GM19467 (cell line): ENCODE data around the gene RPL39.
"Not testable (repeated sequence)": the region's sequence is repeated elsewhere in the genome, so short reads cannot be mapped to it uniquely, and the experiment has no call there.

Source experiments
- ATAC-seq: cut with Tn5 transposase; IDR thresholded peaks from one replicate; pipeline ENCODE4 v1.9.1; 2021; ENCODE audit warnings: mild to moderate bottlenecking, moderate library complexity; ENCODE audit not compliant: unreplicated experiment

Gene RPL39

DNA sequence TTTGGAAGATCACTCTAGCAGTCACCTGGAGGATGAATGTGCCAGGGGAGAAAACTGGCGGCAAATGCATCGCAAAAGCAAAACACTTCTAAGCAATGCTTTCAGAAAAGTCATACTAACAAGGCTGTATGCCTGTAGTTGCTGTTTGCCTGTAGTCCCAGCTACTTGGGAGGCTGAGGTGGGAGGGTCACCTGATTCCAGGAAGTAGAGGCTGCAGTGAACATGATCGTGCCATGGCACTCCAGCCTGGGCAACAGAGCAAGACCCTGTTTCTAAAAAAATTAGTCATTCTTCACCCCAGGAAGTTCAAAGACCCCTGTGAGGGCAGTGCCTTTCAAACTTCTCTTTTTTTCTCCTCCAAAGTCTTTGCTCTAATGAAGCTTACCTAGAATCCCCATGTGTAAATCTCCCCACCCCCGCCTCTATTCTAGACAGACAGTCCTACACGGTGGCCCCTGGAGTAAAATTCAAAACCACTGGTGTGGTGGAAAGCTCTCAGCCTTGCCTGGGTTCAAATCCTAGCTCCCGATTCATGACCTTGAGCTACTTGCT lies 27.5 kb downstream of the RPL39 start:
- no peak for ATAC-seq

DNA sequence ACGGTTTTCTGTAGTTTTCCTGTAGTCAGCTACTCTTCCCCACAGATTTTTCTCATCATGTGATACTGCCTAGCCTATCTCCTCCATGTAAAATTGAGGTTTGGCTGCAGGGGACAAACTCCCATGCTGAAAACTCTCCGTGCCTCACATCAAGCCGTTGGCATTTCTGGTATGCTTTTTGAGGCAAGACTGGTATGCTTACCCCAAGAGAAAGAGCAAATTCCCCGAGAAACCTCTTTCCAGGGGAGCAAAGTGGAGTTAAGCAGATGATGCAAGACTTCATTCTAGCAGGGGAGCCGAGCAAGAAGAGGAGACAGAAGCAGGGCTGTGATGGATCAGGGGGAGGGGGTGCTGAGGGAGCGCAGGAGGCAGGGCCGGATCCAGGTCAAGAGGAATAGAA lies 28.2 kb downstream of the RPL39 start:
- ATAC-seq, result no peak

DNA sequence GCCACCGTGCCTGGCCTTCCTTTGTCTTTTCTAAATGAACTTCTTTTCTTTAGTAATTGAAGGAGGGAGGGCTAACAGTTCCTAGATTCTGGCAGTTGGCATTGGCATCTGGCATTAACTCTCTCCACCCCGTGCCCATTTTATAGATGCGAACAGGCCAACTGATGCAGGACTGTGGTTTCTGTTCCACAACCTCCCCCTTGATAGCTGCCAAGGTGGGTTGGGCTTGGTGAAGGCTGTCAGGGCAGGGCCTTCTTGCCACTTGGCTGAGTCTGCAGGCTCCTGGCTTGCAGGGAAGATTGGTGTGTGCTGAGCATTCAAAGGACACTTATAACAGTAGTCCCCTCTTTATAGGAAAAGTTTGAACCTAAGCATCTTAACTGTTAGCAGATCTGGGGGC lies 28.7 kb downstream of the RPL39 start:
- ATAC-seq, result no peak

DNA sequence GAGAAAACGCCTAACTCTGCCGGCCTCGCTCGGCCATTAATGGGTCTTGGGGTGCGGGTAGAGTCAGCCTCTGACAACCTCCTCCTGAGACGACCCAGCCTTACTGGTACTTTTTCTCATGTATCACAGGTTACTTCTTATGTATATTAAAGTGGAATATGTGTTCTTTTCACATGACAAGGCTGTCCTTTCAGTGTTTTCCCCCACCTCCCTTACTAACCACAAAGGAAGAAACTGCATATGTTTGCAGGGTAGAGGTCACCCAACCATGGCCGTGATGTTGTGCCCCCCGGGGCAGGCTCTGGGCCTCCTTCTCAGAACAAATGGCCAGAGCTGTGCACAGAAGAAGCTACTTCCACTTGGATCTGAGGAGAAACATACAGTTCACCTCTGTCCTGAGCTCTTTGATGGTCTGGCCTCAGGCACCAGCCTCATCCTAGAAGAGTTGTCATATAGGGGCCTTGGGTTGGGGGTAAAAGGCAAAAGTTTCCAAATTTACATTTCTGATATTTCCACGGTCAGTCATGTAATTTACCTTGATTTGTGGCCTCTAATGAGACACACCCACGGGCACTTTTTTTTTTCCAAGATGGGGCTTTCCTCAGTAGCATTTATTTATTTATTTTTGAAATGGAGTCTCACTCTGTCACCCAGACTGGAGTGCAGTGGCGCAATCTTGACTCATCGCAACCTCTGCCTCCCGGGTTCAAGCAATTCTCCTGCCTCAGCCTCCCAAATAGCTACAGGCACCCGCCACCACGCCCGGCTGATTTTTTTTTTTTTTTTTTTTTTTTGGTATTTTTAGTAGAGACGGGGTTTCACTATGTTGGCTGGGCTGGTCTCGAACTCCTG lies 31.2 kb downstream of the RPL39 start:
- no peak for ATAC-seq

- no peak for ATAC-seq
Observed at GRCh38 chrX:119759248-119759766, 32.1 kb downstream of the RPL39 start.

DNA sequence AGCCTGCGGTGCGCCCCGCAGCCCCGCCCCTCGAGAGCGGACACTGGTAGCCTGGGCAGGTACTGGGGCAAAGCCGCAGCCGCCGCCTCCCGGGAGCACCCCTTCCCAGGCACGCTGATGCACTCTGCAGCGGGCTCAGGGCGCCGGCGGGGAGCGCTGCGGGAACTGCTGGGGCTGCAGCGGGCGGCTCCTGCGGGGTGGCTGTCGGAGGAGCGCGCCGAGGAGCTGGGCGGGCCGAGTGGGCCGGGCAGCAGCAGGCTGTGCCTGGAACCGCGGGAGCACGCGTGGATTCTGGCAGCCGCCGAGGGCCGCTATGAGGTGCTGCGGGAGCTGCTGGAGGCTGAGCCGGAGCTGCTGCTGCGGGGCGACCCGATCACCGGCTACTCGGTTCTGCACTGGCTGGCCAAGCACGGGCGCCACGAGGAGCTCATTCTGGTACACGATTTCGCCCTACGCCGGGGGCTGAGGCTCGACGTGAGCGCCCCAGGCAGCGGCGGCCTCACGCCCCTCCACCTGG lies 32.6 kb downstream of the RPL39 start:
- ATAC-seq, result no peak

DNA sequence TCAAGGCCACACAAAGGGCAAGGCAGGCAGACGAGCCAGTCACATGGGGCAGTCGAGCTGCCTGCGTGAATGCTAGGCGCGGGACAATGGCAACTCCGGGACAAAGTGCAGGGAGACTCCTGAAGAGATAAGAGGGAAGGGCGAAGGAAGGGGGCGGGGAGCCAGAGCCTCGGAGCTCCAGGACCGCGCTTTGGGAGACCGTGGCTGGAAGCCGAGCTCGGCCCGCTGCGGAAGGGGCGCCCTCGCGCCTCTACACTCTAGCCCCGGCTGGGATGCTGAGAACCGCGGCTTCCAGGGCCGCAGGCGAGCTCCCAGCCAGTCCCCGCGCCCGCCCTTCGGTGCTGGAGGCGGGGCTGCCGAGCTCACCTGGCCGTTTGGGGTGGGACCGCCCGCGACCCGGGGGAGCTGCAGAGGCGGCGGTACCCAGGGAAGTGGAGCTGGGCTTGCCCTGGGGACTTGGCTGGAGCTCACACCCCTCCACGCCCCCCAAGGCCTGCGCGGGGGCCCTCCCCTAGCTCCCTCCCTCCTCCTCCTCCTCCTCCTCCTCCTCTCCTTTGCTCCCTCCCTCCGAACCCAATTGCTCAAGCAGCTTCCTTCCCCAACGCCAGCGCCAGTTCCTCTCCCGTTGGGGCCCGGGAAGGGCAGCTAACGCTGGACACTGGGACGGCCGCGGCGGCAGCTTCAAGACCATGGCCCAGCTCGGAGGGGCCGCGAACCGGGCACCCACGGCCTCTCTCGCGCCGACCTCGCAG lies 33.3 kb downstream of the RPL39 start, which contains the start of gene SOWAHD:
Gene SOWAHD (plus strand): TSS at position 610 of the 752 bp plus-strand sequence. CDS start 80 bp downstream, at position 690.
- ATAC-seq, result no peak

DNA sequence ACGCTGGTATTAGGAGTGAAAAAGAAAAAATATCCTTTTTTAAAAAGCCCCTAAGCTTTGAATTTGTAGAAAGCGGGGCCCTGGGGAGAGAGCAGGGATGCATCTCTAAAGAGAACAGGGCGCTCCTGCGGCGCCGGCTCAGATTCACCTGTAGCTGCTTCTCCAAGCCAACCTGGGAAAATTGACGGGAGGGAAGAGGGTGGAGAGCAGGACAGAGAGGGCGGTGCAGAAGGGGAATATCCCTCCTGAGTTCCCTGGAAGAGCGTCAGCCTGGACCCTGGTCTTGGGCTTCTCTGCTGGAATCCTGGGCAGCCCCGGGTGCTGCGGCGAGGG lies 33.8 kb downstream of the RPL39 start:
- no peak for ATAC-seq

DNA sequence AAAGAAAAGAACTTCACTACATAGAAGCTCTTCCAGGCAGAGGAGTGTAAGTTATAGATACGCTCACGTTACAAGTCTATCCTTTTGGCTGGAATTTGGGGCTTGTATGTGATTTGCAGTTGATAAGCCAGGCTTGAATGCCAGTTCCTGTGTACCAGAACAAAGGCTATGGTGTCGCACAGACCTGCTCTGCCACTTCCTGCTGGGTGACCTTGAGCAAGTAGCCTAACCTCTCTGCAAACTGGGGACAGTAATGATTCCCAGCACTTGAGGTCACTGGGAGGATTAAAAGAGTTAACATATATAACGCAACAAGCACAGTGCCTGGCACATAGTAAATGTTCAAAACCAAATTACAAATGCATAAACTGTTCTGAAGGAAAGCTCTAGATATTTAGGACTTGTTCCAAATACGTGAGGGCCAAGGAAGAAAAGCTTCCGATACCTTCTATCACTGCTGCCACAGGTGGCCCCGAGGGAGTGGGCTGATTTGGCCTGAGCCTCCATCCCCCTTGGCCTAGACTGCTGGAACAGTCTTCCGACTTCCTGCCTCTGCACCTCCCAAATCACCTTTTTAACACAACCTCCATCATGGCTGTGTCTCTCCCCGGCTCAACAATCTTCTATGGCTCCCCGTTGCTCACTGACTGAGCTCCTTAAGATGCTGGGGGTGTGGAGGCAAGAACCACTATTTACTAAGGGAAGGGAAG lies 34.3 kb downstream of the RPL39 start:
- ATAC-seq, result no peak

DNA sequence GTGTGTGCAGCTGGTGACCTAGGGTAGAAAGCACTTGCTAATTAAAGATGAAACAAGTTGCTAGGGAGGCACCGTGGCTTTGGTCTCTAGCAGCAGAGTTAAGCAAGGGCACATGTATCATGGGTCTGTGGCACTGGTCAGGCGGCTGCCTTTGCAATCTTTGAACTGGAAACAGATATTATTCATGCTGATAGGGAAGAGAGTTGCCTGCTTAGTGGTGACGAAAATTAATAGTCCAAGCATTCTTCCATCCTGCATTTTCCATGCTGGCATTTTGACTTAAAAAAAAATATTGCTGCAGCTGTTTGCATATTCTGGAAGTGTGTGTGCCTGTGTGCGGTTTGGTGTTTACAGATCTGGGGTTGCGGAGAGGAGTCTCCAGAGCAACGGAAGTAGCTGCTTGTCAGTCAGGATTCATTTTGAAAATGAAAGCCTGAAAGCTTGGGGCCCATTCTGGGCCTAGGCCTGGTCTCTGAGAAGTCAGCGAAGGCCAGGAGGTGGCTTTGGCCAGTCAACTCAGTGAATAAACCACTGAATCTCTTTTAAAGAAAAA lies 35.4 kb downstream of the RPL39 start:
- ATAC-seq, result peak; percentile 74

- ATAC-seq, result no peak
Observed at GRCh38 chrX:119753639-119754257, 37.7 kb downstream of the RPL39 start.

- no peak for ATAC-seq
Observed at GRCh38 chrX:119753001-119753400, 38.4 kb downstream of the RPL39 start.

DNA sequence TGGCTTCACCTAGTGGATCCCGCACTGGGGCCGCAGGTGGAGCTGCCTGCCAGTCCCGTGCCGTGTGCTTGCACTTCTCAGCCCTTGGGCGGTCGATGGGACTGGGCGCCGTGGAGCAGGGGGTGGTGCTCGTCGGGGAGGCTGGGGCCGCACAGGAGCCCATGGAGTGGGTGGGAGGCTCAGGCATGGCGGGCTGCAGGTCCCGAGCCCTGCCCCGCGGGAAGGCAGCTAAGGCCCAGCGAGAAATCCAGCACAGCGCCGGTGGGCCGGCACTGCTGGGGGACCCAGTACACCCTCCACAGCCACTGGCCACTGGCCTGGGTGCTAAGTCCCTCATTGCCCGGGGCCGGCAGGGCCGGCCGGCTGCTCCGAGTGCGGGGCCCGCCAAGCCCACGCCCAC lies 40.7 kb downstream of the RPL39 start:
- ATAC-seq, result not testable (repeated sequence)

DNA sequence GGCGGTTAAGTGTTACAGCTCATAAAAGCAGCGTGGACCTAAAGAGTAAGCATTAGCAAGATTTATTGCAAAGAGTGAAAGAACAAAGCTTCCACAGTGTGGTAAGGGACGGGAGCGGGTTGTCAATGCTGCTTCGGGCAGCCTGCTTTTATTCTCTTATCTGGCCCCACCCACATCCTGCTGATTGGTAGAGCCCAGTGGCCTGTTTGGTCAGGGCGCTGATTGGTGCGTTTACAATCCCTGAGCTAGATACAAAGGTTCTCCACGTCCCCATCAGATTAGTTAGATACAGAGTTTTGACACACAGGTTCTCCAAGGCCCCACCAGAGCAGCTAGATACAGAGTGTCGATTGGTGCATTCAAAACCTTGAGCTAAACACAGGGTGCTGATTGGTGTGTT lies 41.3 kb downstream of the RPL39 start:
- not testable (repeated sequence) for ATAC-seq

- ATAC-seq, result no peak
Observed at GRCh38 chrX:119745283-119745848, 46.1 kb downstream of the RPL39 start.

- no peak for ATAC-seq
Observed at GRCh38 chrX:119738742-119739141, 52.7 kb downstream of the RPL39 start.
